SK-N-SH (cell line): ENCODE measurements around the gene AKAP17A.

Source experiments
- CTCF ChIP-seq: fragments of 200-600 bp; sonication (generic); IDR thresholded peaks from 2 replicates; pipeline ENCODE4 v1.6.1; 2017; ENCODE audit warnings: antibody characterized with exemption, mild to moderate bottlenecking, moderate library complexity
- EP300 ChIP-seq, 2 experiments: IDR thresholded peaks; 2 replicates each; pipeline versions ENCODE4 v1.4.0 to v1.6.1; 2012; ENCODE audit warnings: borderline replicate concordance in 1 of 2, low read depth in 1 of 2, low read length in 1 of 2
- EZH2phosphoT487 ChIP-seq: fragments of 200-600 bp; sonication (generic); IDR thresholded peaks from 2 replicates; pipeline ENCODE4 v1.6.1; 2017; ENCODE audit warnings: low read depth, mixed run types, mild to moderate bottlenecking, antibody characterized with exemption, moderate library complexity, borderline replicate concordance
- IRF3 ChIP-seq: fragments of 150-350 bp; IDR thresholded peaks from 2 replicates; pipeline ENCODE4 v1.6.1; 2016; ENCODE audit warnings: mild to moderate bottlenecking, low read depth, low read length
- MAX ChIP-seq: IDR thresholded peaks from 2 replicates; pipeline ENCODE4 v1.4.0; 2012; ENCODE audit warnings: low read depth
- MXI1 ChIP-seq: IDR thresholded peaks from 2 replicates; pipeline ENCODE4 v1.6.1; 2012; ENCODE audit warnings: mild to moderate bottlenecking, low read depth, low read length, improper control_type of control experiment
- POLR2AphosphoS5 ChIP-seq: IDR thresholded peaks from 2 replicates; pipeline ENCODE4 v1.6.1; 2012; ENCODE audit warnings: low read depth, low read length
- RCOR1 ChIP-seq: fragments of 150-350 bp; IDR thresholded peaks from 2 replicates; pipeline ENCODE4 v1.6.1; 2017; ENCODE audit warnings: antibody characterized with exemption, low read length
- SMC3 ChIP-seq: IDR thresholded peaks from 2 replicates; pipeline ENCODE4 v1.6.1; 2012; ENCODE audit warnings: low read depth, low read length, improper control_type of control experiment
- TCF12 ChIP-seq: IDR thresholded peaks from 2 replicates; pipeline ENCODE4 v1.4.0; 2012
- USF1 ChIP-seq: IDR thresholded peaks from 2 replicates; pipeline ENCODE4 v1.4.0; 2012; ENCODE audit warnings: low read depth, borderline replicate concordance
- ZBTB33 ChIP-seq: IDR thresholded peaks from 2 replicates; pipeline ENCODE4 v1.4.0; 2012; ENCODE audit warnings: low read depth, borderline replicate concordance

- TF ChIP-seq IRF3 (no peak), SMC3 (no peak), CTCF (no peak), USF1 (no peak), ZBTB33 (no peak), TCF12 (no peak), RCOR1 (no peak), MXI1 (no peak), MAX (no peak), EZH2phosphoT487 (no peak), EP300 (IDR thresholded peaks at IDR 0.05; ENCODE audit: borderline replicate concordance in 1 of 2, low read depth in 1 of 2, low read length in 1 of 2) (no peak), POLR2AphosphoS5 (no peak)
Measured at GRCh38 chrX:1545776-1546408, 45.5 kb upstream of the AKAP17A start.
